GM21717 (cell line): ENCODE measurements around the gene RNASEL.
A peak's percentile ranks its signal among the peaks of the same experiment; 100 is the strongest.
"Not testable (repeated sequence)": the region's sequence is repeated elsewhere in the genome, so short reads cannot be mapped to it uniquely, and the experiment has no call there.

Experiments used
- ATAC-seq: cut with Tn5 transposase; IDR thresholded peaks from one replicate; pipeline ENCODE4 v1.9.1; 2021; ENCODE audit warnings: mild to moderate bottlenecking, moderate library complexity; ENCODE audit not compliant: unreplicated experiment

Gene RNASEL

GRCh38 chr1:182588500-182589396 is at the start of gene RNASEL:
TSS of gene RNASEL (minus strand) at chr1:182589256. CDS start at chr1:182586806, 2,450 bp downstream.
- ATAC-seq: peak; percentile 93

- ATAC-seq: no peak
Measured at GRCh38 chr1:182637769-182638168, 48.7 kb upstream of the RNASEL start.

- ATAC-seq: no peak
Measured at GRCh38 chr1:182635871-182636270, 46.8 kb upstream of the RNASEL start.

- ATAC-seq: no peak
Measured at GRCh38 chr1:182634306-182635072, 45.4 kb upstream of the RNASEL start.

GRCh38 chr1:182633657-182634281 is 44.7 kb upstream of the RNASEL start:
- no peak for ATAC-seq

GRCh38 chr1:182633031-182633430 is 44.0 kb upstream of the RNASEL start:
- ATAC-seq: no peak

- not testable (repeated sequence) for ATAC-seq
Measured at GRCh38 chr1:182632441-182632857, 43.4 kb upstream of the RNASEL start.

- ATAC-seq: no peak
Measured at GRCh38 chr1:182631954-182632353, 42.9 kb upstream of the RNASEL start.

GRCh38 chr1:182631053-182631677 is 42.1 kb upstream of the RNASEL start:
- ATAC-seq: no peak

GRCh38 chr1:182630586-182630985 is 41.5 kb upstream of the RNASEL start:
- no peak for ATAC-seq

- ATAC-seq: peak; percentile 67
Measured at GRCh38 chr1:182629499-182630096, 40.5 kb upstream of the RNASEL start.

- no peak for ATAC-seq
Measured at GRCh38 chr1:182629080-182629479, 40.0 kb upstream of the RNASEL start.

GRCh38 chr1:182628657-182629056 is 39.6 kb upstream of the RNASEL start:
- no peak for ATAC-seq

GRCh38 chr1:182627622-182628021 is 38.6 kb upstream of the RNASEL start:
- ATAC-seq: no peak

GRCh38 chr1:182626527-182626926 is 37.5 kb upstream of the RNASEL start:
- ATAC-seq: no peak

GRCh38 chr1:182625719-182626504 is 36.9 kb upstream of the RNASEL start:
- ATAC-seq: no peak

GRCh38 chr1:182625024-182625423 is 36.0 kb upstream of the RNASEL start:
- ATAC-seq: no peak

- no peak for ATAC-seq
Measured at GRCh38 chr1:182624577-182624976, 35.5 kb upstream of the RNASEL start.

GRCh38 chr1:182622901-182623528 is 34.0 kb upstream of the RNASEL start:
- ATAC-seq: peak; percentile 51
